GM18511 (cell line): ENCODE measurements around the gene PCNX2.

Experiments used
- ATAC-seq: cut with Tn5 transposase; IDR thresholded peaks from one replicate; pipeline ENCODE4 v1.9.1; 2021; ENCODE audit warnings: mild to moderate bottlenecking, moderate library complexity; ENCODE audit not compliant: unreplicated experiment

PCNX2 gene

GRCh38 chr1:233295237-233295974, at the start of gene PCNX2:
Gene PCNX2 (minus strand): TSS chr1:233295725. CDS start chr1:233295478, 247 bp downstream.
- ATAC-seq, result peak; percentile 95

- ATAC-seq, result no peak
Measured at GRCh38 chr1:233343262-233343661, 47.7 kb upstream of the PCNX2 start.

GRCh38 chr1:233342086-233342485, 46.6 kb upstream of the PCNX2 start:
- ATAC-seq, result no peak

- no peak for ATAC-seq
Measured at GRCh38 chr1:233340966-233341516, 45.5 kb upstream of the PCNX2 start.

- no peak for ATAC-seq
Measured at GRCh38 chr1:233340031-233340555, 44.6 kb upstream of the PCNX2 start.

- no peak for ATAC-seq
Measured at GRCh38 chr1:233338102-233338501, 42.6 kb upstream of the PCNX2 start.

- no peak for ATAC-seq
Measured at GRCh38 chr1:233337505-233337904, 42.0 kb upstream of the PCNX2 start.

GRCh38 chr1:233336554-233337456, 41.3 kb upstream of the PCNX2 start:
- ATAC-seq, result no peak

- no peak for ATAC-seq
Measured at GRCh38 chr1:233334092-233334491, 38.6 kb upstream of the PCNX2 start.

- no peak for ATAC-seq
Measured at GRCh38 chr1:233333086-233333485, 37.6 kb upstream of the PCNX2 start.

GRCh38 chr1:233331676-233332519, 36.4 kb upstream of the PCNX2 start:
- ATAC-seq, result no peak

- ATAC-seq, result peak; percentile 34
Measured at GRCh38 chr1:233328142-233328921, 32.8 kb upstream of the PCNX2 start.

- peak; percentile 61 for ATAC-seq
Measured at GRCh38 chr1:233327651-233328141, 32.2 kb upstream of the PCNX2 start, which contains the start of gene MAP3K21. Gene MAP3K21 (plus strand): TSS chr1:233327724. CDS start chr1:233328029, 305 bp downstream.

GRCh38 chr1:233326811-233327650, 31.5 kb upstream of the PCNX2 start:
- ATAC-seq, result peak; percentile 89

GRCh38 chr1:233326319-233326718, 30.8 kb upstream of the PCNX2 start:
- ATAC-seq, result no peak

- no peak for ATAC-seq
Measured at GRCh38 chr1:233323718-233324117, 28.2 kb upstream of the PCNX2 start.

- ATAC-seq, result no peak
Measured at GRCh38 chr1:233320023-233320422, 24.5 kb upstream of the PCNX2 start.

- ATAC-seq, result no peak
Measured at GRCh38 chr1:233319272-233319671, 23.7 kb upstream of the PCNX2 start.
